ENCODE data around the gene DMPK.

DNA sequence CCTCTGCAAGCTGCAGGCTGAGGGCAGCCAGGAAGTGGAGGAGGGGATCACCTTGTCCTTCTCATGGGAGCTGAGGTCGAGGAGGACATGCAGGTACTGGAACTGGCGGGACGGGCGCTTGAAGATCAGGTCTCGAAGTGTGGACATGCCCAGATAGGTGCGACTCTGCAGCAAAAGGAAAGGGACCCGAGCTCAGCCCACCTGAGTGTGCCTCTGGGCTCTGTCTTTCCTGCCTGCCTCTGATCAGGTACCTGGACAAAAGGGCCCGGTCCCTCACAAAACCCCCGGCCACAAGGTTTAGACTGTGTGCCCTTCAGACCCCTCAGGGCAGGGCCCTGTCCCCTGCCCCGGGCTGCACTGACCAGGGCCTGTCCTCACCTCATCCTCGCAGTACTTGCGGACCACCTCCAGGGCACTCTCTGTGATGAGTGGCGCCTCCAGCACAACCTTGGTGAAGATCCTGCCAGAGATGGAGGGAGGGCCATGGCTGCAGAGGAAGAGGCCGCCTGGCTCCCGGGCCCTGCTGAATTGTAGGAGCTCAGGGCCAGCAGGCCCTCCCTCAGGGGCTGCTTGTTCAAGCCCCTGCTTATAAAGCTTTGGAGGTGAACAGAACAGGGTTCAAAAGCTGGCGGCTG, 45.3 kb upstream of the DMPK start:
- TF ChIP-seq POLR2A (IDR thresholded peaks at IDR 0.05), result no peak
- no peak for TF ChIP-seq POLR2AphosphoS5 (IDR thresholded peaks at IDR 0.05)

Measured in transverse colon (tissue), 3 donors.